LNCaP clone FGC (cell line): ENCODE results near the gene RNF130.
"Not testable (repeated sequence)": the region's sequence is repeated elsewhere in the genome, so short reads cannot be mapped to it uniquely, and the experiment has no call there.

Experiments used
- DNase-seq: peaks from one replicate; pipeline ENCODE4 v3.0.0-alpha.2; 2011; ENCODE audit warnings: low read depth
- H3K4me3 ChIP-seq: 2 replicates; pipeline ENCODE4 v1.5.1; 2011; ENCODE audit warnings: mild to moderate bottlenecking, low read depth, low read length, control low read depth
- TF ChIP-seq, protein P1 (sequence below): IDR thresholded peaks from 2 replicates; pipeline ENCODE4 v1.5.1; 2012; ENCODE audit warnings: mild to moderate bottlenecking; ENCODE audit not compliant: control insufficient read depth, insufficient read depth; ENCODE audit errors: extremely low read depth

Gene RNF130

DNA sequence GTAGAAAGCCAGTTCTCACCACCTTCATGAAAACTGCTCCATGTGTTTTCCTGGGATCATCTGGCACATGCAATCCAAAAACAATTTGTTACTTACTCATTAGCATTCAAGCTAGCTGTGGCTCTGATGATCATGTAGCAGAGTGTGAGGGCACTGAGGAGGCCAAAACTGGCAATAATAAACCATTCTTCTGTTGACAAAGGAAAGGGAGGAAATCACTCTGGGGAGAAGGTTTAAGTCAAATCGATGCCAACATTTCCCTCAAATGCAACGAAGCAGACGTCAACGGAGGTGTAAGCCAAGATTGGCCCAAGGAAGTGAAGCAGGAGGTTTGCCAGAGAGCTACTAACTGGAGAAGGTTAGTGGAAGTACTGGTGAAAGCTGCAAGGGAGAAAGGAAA lies 108.2 kb downstream of the RNF130 start:
- H3K4me3 ChIP-seq = no peak overlapping the region
- no peak for DNase-seq
- TF ChIP-seq, protein P1, sequence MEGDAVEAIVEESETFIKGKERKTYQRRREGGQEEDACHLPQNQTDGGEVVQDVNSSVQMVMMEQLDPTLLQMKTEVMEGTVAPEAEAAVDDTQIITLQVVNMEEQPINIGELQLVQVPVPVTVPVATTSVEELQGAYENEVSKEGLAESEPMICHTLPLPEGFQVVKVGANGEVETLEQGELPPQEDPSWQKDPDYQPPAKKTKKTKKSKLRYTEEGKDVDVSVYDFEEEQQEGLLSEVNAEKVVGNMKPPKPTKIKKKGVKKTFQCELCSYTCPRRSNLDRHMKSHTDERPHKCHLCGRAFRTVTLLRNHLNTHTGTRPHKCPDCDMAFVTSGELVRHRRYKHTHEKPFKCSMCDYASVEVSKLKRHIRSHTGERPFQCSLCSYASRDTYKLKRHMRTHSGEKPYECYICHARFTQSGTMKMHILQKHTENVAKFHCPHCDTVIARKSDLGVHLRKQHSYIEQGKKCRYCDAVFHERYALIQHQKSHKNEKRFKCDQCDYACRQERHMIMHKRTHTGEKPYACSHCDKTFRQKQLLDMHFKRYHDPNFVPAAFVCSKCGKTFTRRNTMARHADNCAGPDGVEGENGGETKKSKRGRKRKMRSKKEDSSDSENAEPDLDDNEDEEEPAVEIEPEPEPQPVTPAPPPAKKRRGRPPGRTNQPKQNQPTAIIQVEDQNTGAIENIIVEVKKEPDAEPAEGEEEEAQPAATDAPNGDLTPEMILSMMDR = no peak

DNA sequence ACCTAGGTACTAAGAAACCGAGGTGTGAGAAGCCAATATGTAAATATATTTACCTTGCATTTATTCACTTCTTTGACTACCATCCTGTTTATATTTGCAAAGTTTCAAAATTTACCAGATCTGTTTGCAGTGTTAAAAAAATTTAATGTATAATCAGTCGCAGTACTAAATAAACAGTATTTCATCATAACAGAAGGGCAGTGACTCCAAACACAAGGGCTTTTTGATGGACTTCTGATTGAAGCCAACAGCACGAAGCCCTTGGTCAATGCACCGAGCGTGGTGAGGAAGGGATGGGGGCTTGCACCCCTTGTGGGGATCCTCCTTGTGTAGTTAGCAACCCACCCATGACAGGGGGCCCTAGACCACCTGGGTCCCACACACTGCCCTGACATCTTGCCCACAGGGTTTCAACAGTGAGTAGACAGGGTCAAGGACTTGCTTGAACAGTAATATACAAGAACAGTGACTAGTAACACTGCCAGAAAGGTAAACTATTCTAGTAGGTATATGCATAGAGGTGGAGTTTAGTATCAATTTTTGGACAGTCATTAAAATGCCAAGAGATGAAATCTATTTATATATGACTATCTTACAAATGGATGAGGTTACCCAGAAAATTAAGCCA lies 111.2 kb downstream of the RNF130 start:
- TF ChIP-seq, protein P1 = no peak
- no peak for DNase-seq
- no peak overlapping the region for H3K4me3 ChIP-seq

DNA sequence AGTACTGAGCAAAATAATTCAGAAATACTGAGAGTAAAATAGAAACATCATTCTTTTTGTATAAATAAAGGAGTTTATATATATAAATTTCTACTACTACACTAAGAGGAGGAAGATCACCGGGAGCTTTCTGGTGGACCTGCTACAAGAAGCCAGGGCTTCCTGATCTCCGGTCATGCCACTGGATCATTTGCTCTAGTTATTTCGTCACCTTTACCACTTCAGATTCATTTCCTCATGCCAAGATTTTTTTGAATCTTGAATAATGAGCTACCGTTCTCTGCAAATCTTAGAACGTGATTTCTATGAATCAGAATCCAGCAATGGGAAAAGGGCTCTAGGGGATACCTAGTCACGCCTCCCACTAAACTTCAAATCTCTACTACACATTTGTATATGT lies 111.9 kb downstream of the RNF130 start:
- H3K4me3 ChIP-seq = no peak overlapping the region
- no peak for DNase-seq
- TF ChIP-seq, protein P1 = no peak

DNA sequence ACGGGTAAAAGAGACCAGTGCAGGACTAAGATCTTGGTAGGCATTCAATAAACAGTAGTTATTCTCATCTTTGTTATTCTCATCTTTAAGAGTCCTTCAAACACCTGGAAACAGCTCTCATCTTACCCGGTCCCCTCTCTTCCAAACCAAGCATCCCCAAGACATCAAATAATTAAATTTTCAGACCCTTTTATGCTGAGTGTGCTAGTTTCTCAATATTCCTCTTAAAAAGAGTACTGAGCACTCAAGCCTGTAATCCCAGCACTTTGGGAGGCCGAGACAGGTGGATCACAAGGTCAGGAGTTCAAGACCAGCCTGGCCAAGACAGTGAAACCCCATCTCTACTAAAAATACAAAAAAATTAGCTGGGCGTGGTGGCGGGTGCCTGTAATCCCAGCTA lies 112.4 kb downstream of the RNF130 start:
- DNase-seq = not testable (repeated sequence)

DNA sequence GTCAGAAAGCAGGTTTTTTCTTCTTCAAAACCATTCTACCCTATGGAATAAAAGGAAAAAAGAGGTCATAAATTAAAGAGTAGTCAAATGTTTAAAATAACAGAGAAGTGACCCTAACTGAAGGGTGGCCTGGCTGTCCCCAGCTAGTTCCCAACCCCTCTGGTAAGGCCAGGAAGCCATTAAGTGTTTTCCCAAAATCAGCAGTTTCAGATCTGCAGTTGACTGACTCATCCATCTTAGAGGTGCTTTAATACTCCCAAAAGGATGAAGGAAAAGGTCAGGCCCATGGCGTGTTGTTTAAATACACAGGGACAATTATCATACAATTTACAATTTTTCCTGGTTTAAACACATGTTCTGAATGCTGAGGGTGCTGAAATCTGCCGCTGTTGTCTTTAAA lies 115.9 kb downstream of the RNF130 start:
- DNase-seq = no peak
- H3K4me3 ChIP-seq = no peak overlapping the region
- TF ChIP-seq, protein P1 = no peak

More for the DNA sequence above, 112.4 kb downstream of the RNF130 start:
- H3K4me3 ChIP-seq = not testable (repeated sequence)

DNA sequence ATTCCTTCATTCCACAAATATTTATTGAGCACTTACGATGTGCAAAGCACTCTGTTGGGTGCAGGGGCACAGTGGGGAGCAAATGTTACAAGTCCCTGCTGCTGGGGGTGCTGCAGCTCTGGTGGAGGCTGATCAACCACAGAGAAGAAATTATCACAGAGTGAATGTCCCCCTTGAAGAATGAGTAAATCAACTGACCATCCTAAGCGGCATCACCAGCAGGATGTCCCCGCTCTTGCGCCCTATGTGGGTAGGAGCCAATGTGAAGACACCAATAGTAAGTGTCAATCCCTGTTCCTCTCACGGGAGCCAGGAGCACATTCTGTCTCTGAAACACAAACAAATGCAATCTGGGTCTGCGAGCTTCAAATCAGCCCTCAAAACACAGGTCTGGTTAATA lies 116.5 kb downstream of the RNF130 start:
- no peak overlapping the region for H3K4me3 ChIP-seq
- no peak for DNase-seq
- TF ChIP-seq, protein P1 = no peak

DNA sequence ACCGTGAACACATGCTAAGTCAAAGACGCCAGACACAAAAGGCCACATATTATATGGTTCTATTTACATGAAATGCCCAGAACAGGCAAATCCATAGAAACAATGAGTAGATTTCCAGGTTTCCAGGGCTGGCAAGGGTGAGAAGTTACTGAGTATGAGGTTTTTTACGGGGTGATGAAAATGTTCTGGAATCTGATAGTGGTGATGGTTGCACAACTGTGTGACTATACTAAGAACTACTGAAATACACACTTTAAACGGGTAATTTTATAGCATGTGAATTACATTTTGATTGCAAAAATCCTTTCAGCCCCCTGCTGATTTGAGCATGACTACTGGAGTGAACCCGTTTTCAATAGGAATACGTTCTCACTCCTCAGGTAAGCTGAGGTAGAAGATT lies 117.1 kb downstream of the RNF130 start:
- H3K4me3 ChIP-seq = no peak overlapping the region
- TF ChIP-seq, protein P1 = no peak
- no peak for DNase-seq

DNA sequence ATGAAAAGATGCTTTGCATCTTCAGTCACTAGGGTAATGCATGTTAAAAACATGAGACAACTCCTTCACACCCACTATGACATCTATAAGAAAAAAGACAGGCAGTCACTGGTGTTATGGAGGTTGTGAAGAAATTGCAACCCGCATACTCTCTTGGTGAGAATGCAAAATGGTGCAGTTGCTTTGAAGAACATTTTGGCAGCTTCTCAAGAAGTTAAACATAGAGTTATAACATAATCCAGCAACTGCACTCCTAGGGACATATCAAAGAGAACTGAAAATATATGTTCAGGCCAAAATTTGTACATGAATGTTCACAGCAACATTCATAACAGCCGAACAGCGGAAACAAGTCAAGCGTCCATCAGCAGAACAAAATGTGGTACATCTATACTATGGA lies 117.6 kb downstream of the RNF130 start:
- no peak for DNase-seq
- TF ChIP-seq, protein P1 = no peak
- H3K4me3 ChIP-seq = no peak overlapping the region
